CD14-positive monocyte (primary cell): ENCODE results near the gene TIMP2. TPM values are rescaled to one million over a fixed set of nuclear protein-coding genes. Genes with fewer than 3 reads are reported as not detected.

Source experiments
- DNase-seq, 3 donors: peaks; one replicate each; pipeline ENCODE4 v3.0.0-alpha.2; 2011 to 2022
- H2AFZ ChIP-seq: 2 replicates; pipeline ENCODE4 v1.6.0; 2012; ENCODE audit warnings: mild to moderate bottlenecking, low read depth, low read length, inconsistent platforms; ENCODE audit not compliant: insufficient read depth, poor library complexity, severe bottlenecking
- H3K27ac ChIP-seq, 2 donors: 1 replicate in 1 of 2; 2 replicates in 1 of 2; pipeline ENCODE4 v1.5.1; 2012 to 2013; ENCODE audit warnings: low read length in 2 of 2, control low read depth in 1 of 2, inconsistent platforms in 1 of 2, low read depth in 1 of 2, mild to moderate bottlenecking in 1 of 2
- H3K27me3 ChIP-seq, 2 donors: one replicate each; pipeline versions ENCODE4 v1.6.0 to v1.6.1; 2011 to 2013; ENCODE audit warnings: low read length in 2 of 2; ENCODE audit not compliant: control insufficient read depth in 2 of 2, insufficient read depth in 2 of 2
- H3K36me3 ChIP-seq, 2 donors: replicated peaks in 1 of 2; 1 replicate in 1 of 2; 2 replicates in 1 of 2; pipeline versions ENCODE4 v1.5.1 to v1.6.1; 2012 to 2013; ENCODE audit warnings: low read length in 2 of 2, control low read depth in 1 of 2, inconsistent platforms in 1 of 2, mild to moderate bottlenecking in 1 of 2; ENCODE audit not compliant: insufficient read depth in 2 of 2, control insufficient read depth in 1 of 2
- H3K4me1 ChIP-seq, 2 donors: 1 replicate in 1 of 2; 2 replicates in 1 of 2; pipeline versions ENCODE4 v1.5.1 to v1.6.1; 2012 to 2013; ENCODE audit warnings: low read length in 2 of 2, control low read depth in 1 of 2, inconsistent platforms in 1 of 2, mild to moderate bottlenecking in 1 of 2, moderate library complexity in 1 of 2; ENCODE audit not compliant: insufficient read depth in 2 of 2, control insufficient read depth in 1 of 2
- H3K4me2 ChIP-seq: replicated peaks from 2 replicates; pipeline ENCODE3; 2012; ENCODE audit warnings: low read length, moderate library complexity, mild to moderate bottlenecking; ENCODE audit not compliant: poor library complexity, severe bottlenecking; ENCODE audit errors: extremely low read depth
- H3K4me3 ChIP-seq, 3 experiments: fragments of 200-600 bp in 1 of 3; sonication (generic) in 1 of 3; replicated peaks in 1 of 3; 1 replicate in 2 of 3; 2 replicates in 1 of 3; pipeline ENCODE4 v1.5.1; 2011 to 2013; ENCODE audit warnings: low read length in 3 of 3, mild to moderate bottlenecking in 3 of 3, control low read depth in 2 of 3, low read depth in 2 of 3, inconsistent platforms in 1 of 3, moderate library complexity in 1 of 3
- H3K79me2 ChIP-seq: 2 replicates; pipeline ENCODE4 v1.6.0; 2012; ENCODE audit warnings: mild to moderate bottlenecking, control low read depth, inconsistent platforms, low read length, moderate library complexity; ENCODE audit not compliant: insufficient read depth
- H3K9ac ChIP-seq: 2 replicates; pipeline ENCODE4 v1.6.0; 2017; ENCODE audit warnings: low read length, mild to moderate bottlenecking; ENCODE audit not compliant: insufficient read depth, poor library complexity, severe bottlenecking
- H3K9me3 ChIP-seq, 2 donors: replicated peaks in 1 of 2; 1 replicate in 1 of 2; 2 replicates in 1 of 2; pipeline versions ENCODE4 v1.5.1 to v1.6.1; 2012 to 2013; ENCODE audit warnings: low read length in 2 of 2, control low read depth in 1 of 2; ENCODE audit not compliant: control insufficient read depth in 1 of 2, insufficient read depth in 1 of 2
- H4K20me1 ChIP-seq: 2 replicates; pipeline ENCODE4 v1.6.0; 2012; ENCODE audit warnings: mild to moderate bottlenecking, low read length, control low read depth, moderate library complexity; ENCODE audit not compliant: insufficient read depth
- H3K27ac Mint-ChIP-seq, 7 donors: one replicate each; pipeline ENCODE4 v1.8.0; 2020; ENCODE audit warnings: mild to moderate bottlenecking in 7 of 7, mixed read lengths in 7 of 7, moderate library complexity in 6 of 7, inconsistent platforms in 2 of 7
- H3K27me3 Mint-ChIP-seq, 3 donors: one replicate each; pipeline ENCODE4 v1.8.0; 2021 to 2022; ENCODE audit warnings: low read depth in 3 of 3, mild to moderate bottlenecking in 3 of 3, mixed read lengths in 3 of 3, moderate library complexity in 3 of 3, inconsistent platforms in 1 of 3
- H3K36me3 Mint-ChIP-seq, 2 donors: one replicate each; pipeline ENCODE4 v1.8.0; 2020; ENCODE audit warnings: mixed read lengths in 2 of 2, inconsistent platforms in 1 of 2, mild to moderate bottlenecking in 1 of 2
- H3K4me1 Mint-ChIP-seq: one replicate; pipeline ENCODE4 v1.8.0; 2020; ENCODE audit warnings: mild to moderate bottlenecking, mixed read lengths
- H3K4me3 Mint-ChIP-seq, 2 donors: one replicate each; pipeline ENCODE4 v1.8.0; 2020; ENCODE audit warnings: mild to moderate bottlenecking in 2 of 2, mixed read lengths in 2 of 2, moderate library complexity in 1 of 2
- H3K9me3 Mint-ChIP-seq, 7 donors: one replicate each; pipeline ENCODE4 v1.8.0; 2020 to 2022; ENCODE audit warnings: mixed read lengths in 7 of 7, mild to moderate bottlenecking in 6 of 7, moderate library complexity in 6 of 7, inconsistent platforms in 2 of 7
- WGBS: methylation state at CpG from one replicate; pipeline ENCODE4 v1.1.5; 2013; ENCODE audit warnings: missing lambda C conversion rate; ENCODE audit not compliant: insufficient coverage; 5-methylcytosine and 5-hydroxymethylcytosine counted together
- intact Hi-C, 2 donors: fragments of 100-400 bp; cut with micrococcal nuclease; formaldehyde crosslinking; loops; one replicate each; pipeline versions ENCODE4 v1.15.0 to v1.15.1; 2023
- polyA plus RNA-seq, 3 donors: library from polyadenylated mRNA; depleted of rRNA in 1 of 3; unstranded in 2 of 3; stranded (reverse) in 1 of 3; fragments of 300-500 nt in 2 of 3; fragments of >200 nt in 1 of 3; fragmentation: Illumina TruSeq in 2 of 3; gene quantifications; 1 replicate in 2 of 3; 2 replicates in 1 of 3; pipeline ENCODE4 v1.2.3, GENCODE V29; 2012 to 2021
- TF ChIP-seq, protein P1 (sequence below): fragments of 200-600 bp; IDR thresholded peaks from one replicate; pipeline ENCODE4 v1.8.0; 2022; ENCODE audit warnings: antibody characterized with exemption, mild to moderate bottlenecking

TIMP2 gene
- polyA plus RNA-seq, 3 donors, result 4.5 to 101 (median 6.4) TPM

DNA sequence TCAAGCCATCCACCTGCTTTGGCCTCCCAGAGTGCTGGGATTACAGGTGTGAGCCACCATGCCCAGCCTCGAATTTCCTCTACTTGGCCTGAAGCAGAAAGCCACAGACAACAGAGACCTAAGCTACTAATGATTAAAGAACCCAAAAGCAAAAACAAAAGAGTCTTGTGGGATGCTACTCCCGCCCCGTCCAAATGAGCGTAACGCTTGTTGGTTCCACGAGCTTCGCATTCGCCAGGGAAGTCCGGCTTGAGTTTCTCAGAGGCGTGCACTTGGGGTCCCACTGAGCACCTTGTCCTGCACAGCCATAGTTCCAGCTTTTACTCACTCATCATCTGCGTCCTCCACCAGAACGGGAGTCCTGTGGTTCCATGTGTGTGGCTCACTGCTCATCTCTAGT is 38.2 kb downstream of the TIMP2 start:
- Mint-ChIP-seq H3K27ac (peak overlapping the region in 6 of 7 donors; percentile 70 to 98 (median 84)), H3K36me3 (peaks cover 43 to 54% of the 10 kb centered on the region in 2 donors), H3K4me1 (peaks cover 92% of the 10 kb centered on the region), H3K4me3 (no peak overlapping the region), H3K9me3 (no peaks in the 10 kb centered on the region), H3K27me3 (peaks cover 0 to 2% (median 0%) of the 10 kb centered on the region in 3 donors)
- Histone ChIP-seq H3K27ac (peak overlapping the region; percentile 96 to 98), H3K27me3 (no peaks in the 10 kb centered on the region), H3K4me2 (no peak overlapping the region), H3K36me3 (peaks cover 3 to 16% of the 10 kb centered on the region in 2 donors), H4K20me1 (peaks cover 46% of the 10 kb centered on the region), H3K9ac (no peak overlapping the region), H2AFZ (no peak overlapping the region), H3K79me2 (peaks cover 80% of the 10 kb centered on the region), H3K9me3 (no peaks in the 10 kb centered on the region), H3K4me3 (no peak overlapping the region), H3K4me1 (peaks cover 88 to 91% of the 10 kb centered on the region in 2 donors)
- DNase-seq, result no peak
- intact Hi-C loops, result no loop called here
- TF ChIP-seq, protein P1, sequence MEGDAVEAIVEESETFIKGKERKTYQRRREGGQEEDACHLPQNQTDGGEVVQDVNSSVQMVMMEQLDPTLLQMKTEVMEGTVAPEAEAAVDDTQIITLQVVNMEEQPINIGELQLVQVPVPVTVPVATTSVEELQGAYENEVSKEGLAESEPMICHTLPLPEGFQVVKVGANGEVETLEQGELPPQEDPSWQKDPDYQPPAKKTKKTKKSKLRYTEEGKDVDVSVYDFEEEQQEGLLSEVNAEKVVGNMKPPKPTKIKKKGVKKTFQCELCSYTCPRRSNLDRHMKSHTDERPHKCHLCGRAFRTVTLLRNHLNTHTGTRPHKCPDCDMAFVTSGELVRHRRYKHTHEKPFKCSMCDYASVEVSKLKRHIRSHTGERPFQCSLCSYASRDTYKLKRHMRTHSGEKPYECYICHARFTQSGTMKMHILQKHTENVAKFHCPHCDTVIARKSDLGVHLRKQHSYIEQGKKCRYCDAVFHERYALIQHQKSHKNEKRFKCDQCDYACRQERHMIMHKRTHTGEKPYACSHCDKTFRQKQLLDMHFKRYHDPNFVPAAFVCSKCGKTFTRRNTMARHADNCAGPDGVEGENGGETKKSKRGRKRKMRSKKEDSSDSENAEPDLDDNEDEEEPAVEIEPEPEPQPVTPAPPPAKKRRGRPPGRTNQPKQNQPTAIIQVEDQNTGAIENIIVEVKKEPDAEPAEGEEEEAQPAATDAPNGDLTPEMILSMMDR, result no peak
- 100% methylated on average over 9 of the region's 12 CpGs for WGBS

DNA sequence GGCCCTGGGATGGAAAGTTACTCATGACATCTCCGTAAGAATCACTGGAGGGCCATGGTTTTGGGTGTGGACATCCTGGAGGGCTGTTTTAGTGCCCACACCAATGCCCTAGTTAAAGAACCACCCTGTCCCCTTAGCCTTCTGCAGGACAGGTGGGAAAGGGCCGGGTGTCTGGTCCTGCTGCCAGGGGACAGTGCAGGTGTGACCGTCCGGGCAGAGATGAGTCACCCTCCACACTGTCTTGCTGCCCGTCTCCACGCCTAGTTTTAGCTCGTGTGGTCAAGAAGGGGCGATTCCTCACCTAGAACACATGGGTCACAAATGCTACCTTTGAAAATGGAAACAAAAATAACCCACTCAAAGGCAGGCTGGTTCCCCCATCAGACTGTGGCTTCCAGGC is 39.2 kb downstream of the TIMP2 start:
- Mint-ChIP-seq H3K27me3 (peaks cover 0 to 2% (median 0%) of the 10 kb centered on the region in 3 donors), H3K27ac (peak overlapping the region in 6 of 7 donors; percentile 60 to 99 (median 98)), H3K4me3 (no peak overlapping the region), H3K4me1 (peaks cover 83% of the 10 kb centered on the region), H3K36me3 (peaks cover 40 to 55% of the 10 kb centered on the region in 2 donors), H3K9me3 (no peaks in the 10 kb centered on the region)
- Histone ChIP-seq H3K4me3 (no peak overlapping the region), H3K27me3 (no peaks in the 10 kb centered on the region), H3K4me1 (peaks cover 78 to 91% of the 10 kb centered on the region in 2 donors), H3K9ac (no peak overlapping the region), H3K4me2 (no peak overlapping the region), H4K20me1 (peaks cover 45% of the 10 kb centered on the region), H2AFZ (no peak overlapping the region), H3K9me3 (no peaks in the 10 kb centered on the region), H3K79me2 (peaks cover 82% of the 10 kb centered on the region), H3K36me3 (peaks cover 7 to 23% of the 10 kb centered on the region in 2 donors), H3K27ac (peak overlapping the region; percentile 96 to 98)
- intact Hi-C loops, result no loop called here
- DNase-seq, result no peak
- TF ChIP-seq, protein P1, result no peak
- WGBS, result 89% methylated on average over 7 of the region's 8 CpGs
